H1 (cell line): ENCODE results near the gene STK11IP. TPM values are rescaled to one million over a fixed set of nuclear protein-coding genes. Genes with fewer than 3 reads are reported as not detected.

Source experiments
- CTCF ChIA-PET: fragments of 300-600 bp; sonication (Branson Sonifier 250); formaldehyde crosslinking; loops from one replicate; lab custom pipeline; 2021; ENCODE audit not compliant: partially characterized antibody; lab: Charles Lee
- POLR2A ChIA-PET: fragments of 300-600 bp; sonication (Branson Sonifier 250); formaldehyde crosslinking; loops from one replicate; lab custom pipeline; 2021; ENCODE audit warnings: inconsistent platforms; ENCODE audit not compliant: partially characterized antibody; lab: Charles Lee
- DNase-seq, 2 experiments: peaks; one replicate each; pipeline versions ENCODE4 v3.0.0 to v3.0.0-alpha.2; 2010 to 2022; ENCODE audit warnings: low spot score in 2 of 2, low read depth in 1 of 2, mixed read lengths in 1 of 2
- FAIRE-seq: peaks from 2 replicates; lab custom pipeline; 2011; peaks lifted over from hg19 to GRCh38; lab: Jason Lieb, UNC
- H2AFZ ChIP-seq: 2 replicates; pipeline ENCODE4 v1.8.1; 2012; ENCODE audit warnings: low read length, inconsistent platforms
- H2AK5ac ChIP-seq: 2 replicates; pipeline ENCODE4 v1.6.1; 2013; ENCODE audit warnings: low read depth, low read length
- H2BK120ac ChIP-seq: replicated peaks from 2 replicates; pipeline ENCODE3; 2013; ENCODE audit warnings: low read depth, low read length, inconsistent platforms
- H2BK12ac ChIP-seq: 2 replicates; pipeline ENCODE4 v1.6.1; 2013; ENCODE audit warnings: low read depth, low read length
- H2BK15ac ChIP-seq: 2 replicates; pipeline ENCODE4 v1.6.1; 2013; ENCODE audit warnings: low read length
- H2BK20ac ChIP-seq: 2 replicates; pipeline ENCODE4 v1.6.1; 2013; ENCODE audit warnings: low read length
- H2BK5ac ChIP-seq: 2 replicates; pipeline ENCODE4 v1.6.1; 2013; ENCODE audit warnings: low read depth, low read length
- H3K14ac ChIP-seq: 2 replicates; pipeline ENCODE4 v1.6.1; 2013; ENCODE audit warnings: inconsistent platforms; ENCODE audit not compliant: insufficient read length
- H3K18ac ChIP-seq: 2 replicates; pipeline ENCODE4 v1.6.1; 2013; ENCODE audit warnings: low read length; ENCODE audit errors: extremely low read depth
- H3K23ac ChIP-seq: 2 replicates; pipeline ENCODE4 v1.6.1; 2013; ENCODE audit warnings: inconsistent platforms; ENCODE audit not compliant: insufficient read length
- H3K23me2 ChIP-seq: 2 replicates; pipeline ENCODE4 v1.6.1; 2013; ENCODE audit warnings: low read depth, low read length
- H3K27ac ChIP-seq: 2 replicates; pipeline ENCODE4 v1.6.1; 2011; ENCODE audit warnings: low read depth, low read length, inconsistent platforms
- H3K27me3 ChIP-seq, 4 experiments: replicated peaks in 1 of 4; 1 replicate in 1 of 4; 2 replicates in 3 of 4; pipeline versions ENCODE4 v1.6.1 to v1.8.1; 2011 to 2013; ENCODE audit warnings: low read length in 3 of 4, mild to moderate bottlenecking in 3 of 4, inconsistent platforms in 2 of 4, mixed read lengths in 2 of 4, moderate library complexity in 1 of 4; ENCODE audit not compliant: control insufficient read depth in 3 of 4, insufficient read depth in 3 of 4; ENCODE audit errors: extremely low read depth in 1 of 4
- H3K36me3 ChIP-seq, 4 experiments: 2 replicates each; pipeline versions ENCODE4 v1.6.1 to v1.8.1; 2011 to 2013; ENCODE audit warnings: mild to moderate bottlenecking in 4 of 4, low read length in 3 of 4, moderate library complexity in 2 of 4, control low read depth in 1 of 4, inconsistent platforms in 1 of 4; ENCODE audit not compliant: insufficient read depth in 4 of 4, control insufficient read depth in 2 of 4
- H3K4ac ChIP-seq: replicated peaks from 2 replicates; pipeline ENCODE3; 2013; ENCODE audit warnings: low read length, low read depth, mixed read lengths, inconsistent platforms; ENCODE audit not compliant: insufficient read length
- H3K4me1 ChIP-seq, 4 experiments: replicated peaks in 1 of 4; 1 replicate in 1 of 4; 2 replicates in 3 of 4; pipeline versions ENCODE4 v1.6.1 to v1.8.1; 2011 to 2013; ENCODE audit warnings: low read length in 3 of 4, inconsistent platforms in 2 of 4, mixed read lengths in 1 of 4; ENCODE audit not compliant: insufficient read depth in 4 of 4, control insufficient read depth in 3 of 4
- H3K4me2 ChIP-seq, 2 experiments: 2 replicates each; pipeline versions ENCODE4 v1.6.1 to v1.8.1; 2011 to 2013; ENCODE audit warnings: low read depth in 2 of 2, low read length in 2 of 2, control low read depth in 1 of 2, inconsistent platforms in 1 of 2, mild to moderate bottlenecking in 1 of 2; ENCODE audit not compliant: insufficient read depth in 1 of 2
- H3K4me3 ChIP-seq, 4 experiments: fragments of 200-600, 300-600 bp in 1 of 4; sonication (generic), shearing (Covaris generic), sonication (Bioruptor Twin) in 1 of 4; 2 replicates each; pipeline versions ENCODE4 v1.5.1 to v1.8.1; 2011 to 2016; ENCODE audit warnings: low read length in 4 of 4, low read depth in 3 of 4, control low read depth in 2 of 4, inconsistent platforms in 2 of 4, mild to moderate bottlenecking in 2 of 4, mixed read lengths in 1 of 4, moderate library complexity in 1 of 4; ENCODE audit not compliant: insufficient read depth in 2 of 4; ENCODE audit errors: extremely low read depth in 1 of 4
- H3K56ac ChIP-seq: replicated peaks from 2 replicates; pipeline ENCODE3; 2013; ENCODE audit warnings: low read depth, mild to moderate bottlenecking, mixed read lengths, low read length, inconsistent platforms; ENCODE audit not compliant: insufficient read length
- H3K79me1 ChIP-seq: 2 replicates; pipeline ENCODE4 v1.6.1; 2013; ENCODE audit warnings: low read depth, low read length, control low read depth
- H3K79me2 ChIP-seq, 2 experiments: 2 replicates each; pipeline versions ENCODE4 v1.6.1 to v1.8.1; 2012 to 2013; ENCODE audit warnings: low read length in 2 of 2, mild to moderate bottlenecking in 2 of 2, inconsistent platforms in 1 of 2; ENCODE audit not compliant: insufficient read depth in 2 of 2, control insufficient read depth in 1 of 2
- H3K9ac ChIP-seq, 4 experiments: replicated peaks in 1 of 4; 1 replicate in 1 of 4; 2 replicates in 3 of 4; pipeline versions ENCODE4 v1.6.1 to v1.8.1; 2011 to 2013; ENCODE audit warnings: low read depth in 3 of 4, low read length in 3 of 4, control low read depth in 2 of 4, mild to moderate bottlenecking in 2 of 4, moderate library complexity in 2 of 4, inconsistent platforms in 1 of 4; ENCODE audit errors: extremely low read depth in 1 of 4
- H3K9me3 ChIP-seq, 2 experiments: 2 replicates each; pipeline versions ENCODE4 v1.6.1 to v1.8.1; 2012 to 2013; ENCODE audit warnings: mild to moderate bottlenecking in 2 of 2, moderate library complexity in 2 of 2, control low read depth in 1 of 2, inconsistent platforms in 1 of 2, low read depth in 1 of 2, low read length in 1 of 2, mixed read lengths in 1 of 2; ENCODE audit not compliant: insufficient read depth in 2 of 2
- H4K20me1 ChIP-seq, 2 experiments: replicated peaks in 1 of 2; 2 replicates each; pipeline versions ENCODE3 to v1.8.1; 2011 to 2013; ENCODE audit warnings: inconsistent platforms in 2 of 2, low read length in 2 of 2, mild to moderate bottlenecking in 1 of 2; ENCODE audit not compliant: insufficient read depth in 2 of 2, control insufficient read depth in 1 of 2
- H4K5ac ChIP-seq: 2 replicates; pipeline ENCODE4 v1.6.1; 2013; ENCODE audit warnings: low read length, low read depth, mixed read lengths, inconsistent platforms; ENCODE audit not compliant: insufficient read length
- H4K8ac ChIP-seq: 2 replicates; pipeline ENCODE4 v1.8.0; 2013; ENCODE audit warnings: mild to moderate bottlenecking, moderate library complexity, low read length, inconsistent platforms; ENCODE audit not compliant: insufficient read depth; ENCODE audit errors: extremely low read depth
- H4K91ac ChIP-seq: replicated peaks from 2 replicates; pipeline ENCODE3; 2013; ENCODE audit warnings: low read length, mixed read lengths, inconsistent platforms; ENCODE audit not compliant: insufficient read length
- CBX8 ChIP-seq: fragments of 300-800, 300-1000 bp; sonication (generic); IDR thresholded peaks from 2 replicates; pipeline ENCODE4 v1.7.1; 2016; ENCODE audit warnings: low read depth, low read length, borderline replicate concordance
- RAD21 ChIP-seq, 2 experiments: IDR thresholded peaks in 1 of 2; conservative IDR thresholded peaks in 1 of 2; 2 replicates each; pipeline ENCODE4 v1.6.1; 2011; ENCODE audit warnings: low read depth in 2 of 2, low read length in 2 of 2, improper control_type of control experiment in 1 of 2, inconsistent platforms in 1 of 2, mild to moderate bottlenecking in 1 of 2, moderate library complexity in 1 of 2
- WGBS, 2 experiments: shearing (Covaris generic) in 1 of 2; methylation state at CpG; one replicate each; pipeline versions ENCODE4 v1.1.6 to v1.1.7; 2013 to 2015; ENCODE audit warnings: low lambda C conversion rate in 2 of 2, mixed read lengths in 2 of 2, inconsistent platforms in 1 of 2, low coverage in 1 of 2, missing lambda C conversion rate in 1 of 2; ENCODE audit not compliant: insufficient replicate concordance in 2 of 2, insufficient coverage in 1 of 2, insufficient read length in 1 of 2; ENCODE audit errors: extremely low coverage in 1 of 2, missing lambda C conversion rate in 1 of 2; 5-methylcytosine and 5-hydroxymethylcytosine counted together
- polyA plus RNA-seq, 7 experiments: library from polyadenylated mRNA; depleted of rRNA in 3 of 7; stranded (reverse) in 5 of 7; unstranded in 2 of 7; fragments of >200 nt in 5 of 7; fragments of 200-250 nt in 2 of 7; gene quantifications; 1 replicate in 5 of 7; 2 replicates in 1 of 7; 4 replicates in 1 of 7; pipeline versions ENCODE4 v1.2.1 to v1.2.3, GENCODE V29; 2011 to 2013; ENCODE audit warnings: missing spikeins in 2 of 7, mixed read lengths in 2 of 7
- total RNA-seq: library from RNA; stranded (reverse); fragmentation: NEBNext Ultra II Directional; extraction: Animal tissue kit (Norgen Biotek cat#: 25700); gene quantifications from 2 replicates; pipeline ENCODE4 v1.2.1, GENCODE V29; 2021

STK11IP gene
- total and polyA plus RNA-seq, 2 of the 8 experiments (the other 6 are each of a cell fraction or from before 2014, with no cell fraction given), result 18.5 to 29.6 TPM

DNA sequence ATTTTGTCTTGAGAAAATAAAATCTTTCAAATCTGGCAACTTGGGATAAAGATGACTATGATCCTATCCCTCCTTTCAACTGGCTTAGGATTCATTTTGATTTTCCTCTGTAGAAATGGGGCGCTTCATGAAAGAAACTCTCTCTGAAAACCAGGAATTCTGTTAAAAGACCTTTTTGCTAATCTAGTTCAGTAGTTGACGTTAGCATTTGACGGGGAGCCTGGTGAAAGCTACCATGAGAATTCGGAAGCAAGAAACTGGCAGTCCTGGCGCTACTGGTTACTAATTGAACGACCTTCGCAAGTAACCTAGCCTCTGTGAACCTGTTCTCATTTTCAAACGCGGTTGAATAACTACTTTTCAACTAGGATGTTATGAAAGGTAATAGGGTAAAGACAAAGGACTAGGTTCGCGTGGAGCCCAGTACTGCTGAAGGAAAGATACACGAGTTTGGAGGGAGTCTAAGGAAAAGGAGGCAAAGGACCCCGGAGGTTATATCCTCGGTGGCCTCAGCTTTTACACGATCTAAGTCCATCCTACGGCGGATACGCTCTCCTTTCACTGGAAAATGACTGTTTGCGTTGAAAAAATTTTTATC lies 604 bp upstream of the STK11IP start:
- Histone ChIP-seq H2BK20ac (no peak overlapping the region), H4K8ac (peak overlapping the region; percentile 95), H2BK120ac (peak overlapping the region; percentile 13), H3K27ac (peak overlapping the region; percentile 70), H3K27me3 (no peaks in the 10 kb centered on the region), H3K9me3 (no peaks in the 10 kb centered on the region), H3K36me3 (peaks cover 0 to 3% (median 0%) of the 10 kb centered on the region in 4 experiments; a peak in 2 of 8 replicates), H3K56ac (peak overlapping the region; percentile 92), H3K9ac (peak overlapping the region; percentile 64 to 79 (median 72)), H3K23ac (no peak overlapping the region), H2AFZ (no peak overlapping the region), H4K20me1 (no peaks in the 10 kb centered on the region), H2AK5ac (peak overlapping the region; percentile 32; the same call in 1 of the 2 replicates), H3K23me2 (peaks cover 2% of the 10 kb centered on the region; the same call in 1 of the 2 replicates), H2BK5ac (peak overlapping the region; percentile 72; the same call in 1 of the 2 replicates), H3K4me1 (peaks cover 0 to 13% (median 2%) of the 10 kb centered on the region in 4 experiments; a peak in 4 of 7 replicates), H3K14ac (no peak overlapping the region), H2BK15ac (no peak overlapping the region), H4K5ac (peak overlapping the region; percentile 84), H3K79me2 (no peaks in the 10 kb centered on the region), H3K4ac (peak overlapping the region; percentile 36), H3K18ac (peak overlapping the region; percentile 71), H3K4me2 (peak overlapping the region; percentile 84 to 88), H3K4me3 (peak overlapping the region; percentile 75 to 87 (median 84)), H3K79me1 (no peaks in the 10 kb centered on the region; the same call in 1 of the 2 replicates), H2BK12ac (no peak overlapping the region), H4K91ac (peak overlapping the region; percentile 82)
- FAIRE-seq, result no peak
- TF ChIP-seq RAD21 (IDR thresholded peaks at IDR 0.05 in 1 of 2, conservative IDR thresholded peaks at IDR 0.05 in 1 of 2; ENCODE audit: low read depth in 2 of 2, low read length in 2 of 2), result no peak
- no peak for TF ChIP-seq CBX8
- 13% methylated on average over 19 of the region's 19 CpGs; no CpG with 5 or more reads in 1 of the 2 experiments for WGBS, 2 experiments
- ChIA-PET CTCF (interaction anchor here (1.0 to 14.4 kb wide), 14 partner anchors 13 to 194 kb away, joined by 3 to 143 read pairs (median 4); partner anchors contain the start of genes CHPF, INHA, OBSL1 and SLC4A3), POLR2A (interaction anchor here (0.8 to 13.4 kb wide), 19 partner anchors 9 to 99 kb away, joined by 3 to 127 read pairs (median 6); partner anchors contain the start of genes CHPF, GMPPA, INHA and OBSL1)
- DNase-seq, result no peak
